ENCODE measurements around the gene KIAA0232.
"Not testable (repeated sequence)": the region's sequence is repeated elsewhere in the genome, so short reads cannot be mapped to it uniquely, and the experiment has no call there.

Gene KIAA0232

DNA sequence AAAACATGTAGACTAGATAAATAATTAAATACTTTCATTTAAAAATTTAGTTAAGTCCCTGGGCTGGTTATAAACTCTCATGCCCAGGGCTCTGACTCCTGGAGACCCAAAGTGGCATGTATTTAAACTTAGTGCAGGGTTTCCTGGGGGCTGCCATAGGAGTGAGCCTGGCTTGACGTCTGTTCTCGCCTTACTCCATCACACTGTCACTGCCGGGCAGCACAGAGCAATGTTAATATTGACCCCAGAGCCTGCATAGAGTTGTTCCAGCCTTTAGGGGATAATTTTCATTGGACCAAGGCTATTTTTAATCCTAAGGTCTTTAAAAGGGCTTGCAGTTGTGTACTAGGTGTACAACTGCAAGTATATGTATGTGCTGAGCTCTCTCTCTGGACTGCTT, 31.2 kb downstream of the KIAA0232 start:
- no peak for DNase-seq

DNA sequence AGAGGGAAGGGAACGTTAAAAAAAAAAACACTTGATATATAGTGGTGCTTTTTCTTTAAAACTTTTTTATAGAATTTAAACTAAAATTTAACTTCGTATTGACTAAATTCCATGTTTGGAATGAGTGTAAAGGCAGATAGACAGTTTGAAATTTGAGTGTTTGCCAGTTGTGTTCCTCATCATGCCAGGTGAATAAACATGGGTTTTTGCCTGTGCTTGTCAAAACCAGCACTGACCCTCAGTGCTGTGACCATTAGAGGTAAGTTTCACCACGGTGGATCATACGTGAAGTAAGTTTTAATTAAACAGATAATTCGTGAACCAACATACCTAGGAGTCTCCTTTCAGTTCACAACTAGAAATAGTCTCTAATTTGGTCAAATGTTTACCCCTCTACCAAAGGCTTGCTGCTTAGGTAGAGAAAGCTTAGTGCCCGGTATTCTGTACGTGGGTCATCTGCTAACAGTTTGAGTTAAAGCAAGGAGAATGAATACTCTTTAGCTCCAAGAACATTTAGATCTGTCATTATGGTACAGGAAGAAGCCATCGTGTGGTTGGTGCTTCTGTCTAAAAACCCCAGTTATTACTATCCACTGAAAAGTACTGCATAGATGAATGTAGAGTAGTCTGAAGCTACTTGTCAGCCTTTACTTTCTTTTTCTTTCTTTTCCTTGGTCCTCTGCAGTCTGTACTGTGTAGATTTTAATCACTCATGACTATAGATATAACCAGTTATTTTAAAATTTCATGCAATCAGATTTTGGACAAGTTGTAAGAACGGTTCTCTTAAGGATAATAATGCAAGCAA, 32.7 kb downstream of the KIAA0232 start:
- DNase-seq: no peak

DNA sequence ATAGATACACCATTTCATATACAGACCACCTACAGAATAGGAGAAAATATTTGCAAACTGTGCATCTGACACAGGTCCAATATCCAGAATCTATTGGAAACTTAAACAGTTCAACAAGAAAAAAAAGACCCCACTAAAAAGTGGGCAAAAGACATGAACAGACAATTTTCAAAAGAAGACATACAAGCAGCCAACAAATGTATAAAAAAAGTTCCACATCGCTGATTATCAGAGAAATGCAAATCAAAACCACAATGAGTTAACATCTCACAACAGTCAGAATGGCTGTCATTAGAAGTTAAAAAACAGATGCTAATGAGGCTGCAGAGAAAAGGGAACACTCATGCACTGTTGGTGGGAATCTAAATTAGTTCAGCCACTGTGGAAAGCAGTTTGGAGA, 36.8 kb downstream of the KIAA0232 start:
- no peak for DNase-seq

DNA sequence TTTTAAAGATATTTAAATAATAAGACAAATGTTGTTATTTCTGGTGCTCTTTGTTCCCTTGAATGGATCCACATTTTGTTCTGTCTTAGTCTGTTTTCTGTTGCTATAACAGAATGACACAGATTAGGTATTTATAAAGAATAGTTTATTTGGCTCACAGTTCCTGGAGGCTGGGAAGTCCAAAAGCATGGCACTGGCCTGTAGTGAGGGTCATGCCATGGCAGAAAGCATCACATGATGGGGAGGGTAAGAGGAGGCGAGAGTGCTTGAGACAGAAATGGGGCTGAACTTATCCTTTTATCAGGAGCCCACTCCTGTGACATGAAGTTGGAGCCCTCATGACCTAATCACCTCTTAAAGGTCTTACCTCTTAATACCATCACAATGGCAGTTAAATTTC, 38.2 kb downstream of the KIAA0232 start:
- DNase-seq: no peak

DNA sequence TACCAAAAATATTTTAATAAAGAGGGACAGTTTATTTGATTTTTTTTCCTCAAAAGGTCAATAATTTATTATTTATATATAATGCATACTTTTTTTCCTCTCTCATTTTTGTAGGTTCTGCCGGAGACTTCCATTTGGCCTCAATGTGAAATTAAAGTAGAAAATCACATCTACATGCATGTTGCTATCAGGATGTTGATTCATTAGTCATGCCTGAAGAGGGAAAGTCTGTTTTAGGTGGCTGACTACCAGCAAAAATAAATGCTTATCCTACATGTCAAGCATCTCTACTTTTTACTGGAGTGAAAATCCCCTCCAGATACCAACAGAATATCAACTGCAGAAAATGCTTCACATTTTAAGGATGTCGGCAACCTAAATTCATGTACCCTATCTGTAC, 41.5 kb downstream of the KIAA0232 start:
- DNase-seq: no peak

DNA sequence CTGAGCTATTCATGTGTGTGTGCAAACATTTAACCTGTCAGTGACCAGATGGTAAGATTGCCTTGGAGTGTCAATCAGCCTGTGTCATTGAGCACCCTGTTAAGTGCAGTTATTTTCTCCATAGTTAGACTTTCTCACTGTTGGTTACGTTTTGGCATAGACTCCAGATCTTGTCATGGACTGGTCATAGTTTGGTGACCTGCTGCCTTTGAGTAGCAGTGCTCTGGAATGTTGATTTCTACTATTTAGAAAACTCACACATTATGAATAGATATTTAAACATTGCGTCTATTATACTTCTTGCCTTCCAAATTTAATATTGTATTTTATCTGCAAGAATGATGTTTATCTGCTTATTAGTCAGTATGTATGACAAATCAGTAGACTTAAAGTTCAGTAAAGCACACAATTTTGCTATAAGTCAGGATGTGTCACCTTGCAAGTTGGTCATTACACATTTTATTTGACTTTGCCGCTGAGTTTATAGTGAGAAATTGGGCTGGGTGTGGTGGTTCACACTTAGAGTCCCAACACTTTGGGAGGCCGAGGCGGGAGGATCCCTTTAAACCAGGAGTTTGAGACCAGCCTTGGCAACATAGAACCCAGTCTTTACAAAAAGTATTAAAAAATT, 42.4 kb downstream of the KIAA0232 start:
- no peak for DNase-seq

DNA sequence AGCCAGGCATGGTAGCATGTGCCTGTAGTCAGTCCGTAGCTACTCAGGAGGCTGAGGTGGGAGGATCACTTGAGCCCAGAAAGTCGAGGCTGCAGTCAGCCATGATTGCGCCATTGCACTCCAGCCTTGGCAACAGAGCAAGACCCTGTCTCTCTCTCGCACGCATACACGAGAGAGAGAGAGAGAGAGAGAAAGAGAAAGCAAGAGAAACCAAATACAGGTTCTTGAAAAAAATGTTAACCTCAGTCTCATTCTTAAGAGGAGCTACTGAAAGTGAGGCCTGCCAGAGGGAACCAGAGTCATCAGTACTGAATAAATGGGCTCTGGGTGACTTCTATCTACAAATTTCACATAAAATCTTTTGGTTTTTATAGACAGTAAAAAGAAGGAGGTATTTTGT, 42.9 kb downstream of the KIAA0232 start:
- DNase-seq: no peak

DNA sequence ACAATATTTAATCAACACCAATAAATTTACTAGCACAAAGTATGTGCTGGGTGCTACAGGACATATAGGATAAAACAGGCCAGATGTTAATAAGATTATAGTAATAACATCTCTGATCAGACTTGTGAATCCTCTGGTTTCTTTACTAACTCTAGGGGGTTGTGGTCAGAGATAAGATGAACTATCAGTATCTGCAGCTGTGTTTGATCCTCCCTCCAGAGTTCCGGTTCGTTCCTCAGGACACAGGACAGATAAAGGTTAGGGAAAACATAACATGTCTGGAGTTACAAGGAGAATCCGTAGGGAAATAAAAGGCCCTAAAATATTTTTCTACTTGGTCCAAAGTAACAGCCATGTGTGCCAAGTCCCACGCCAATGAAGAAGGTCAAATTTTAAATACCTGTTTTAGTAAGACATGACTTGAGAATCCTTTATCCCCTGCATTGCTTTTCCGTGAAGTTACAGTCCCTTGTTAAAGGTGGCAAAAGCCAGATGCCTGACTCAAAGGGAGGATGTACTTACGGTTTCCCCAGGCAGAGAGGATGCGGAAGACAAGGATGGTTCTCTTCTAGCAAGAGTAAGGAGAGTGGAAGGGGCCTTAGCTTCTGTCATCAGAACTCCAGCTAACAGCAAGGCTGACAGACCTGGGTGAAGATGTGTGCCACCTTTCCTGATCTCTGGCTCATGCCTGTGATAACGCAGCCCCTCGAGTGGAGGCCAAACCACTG, 44.4 kb downstream of the KIAA0232 start:
- peak; percentile 77 for DNase-seq

DNA sequence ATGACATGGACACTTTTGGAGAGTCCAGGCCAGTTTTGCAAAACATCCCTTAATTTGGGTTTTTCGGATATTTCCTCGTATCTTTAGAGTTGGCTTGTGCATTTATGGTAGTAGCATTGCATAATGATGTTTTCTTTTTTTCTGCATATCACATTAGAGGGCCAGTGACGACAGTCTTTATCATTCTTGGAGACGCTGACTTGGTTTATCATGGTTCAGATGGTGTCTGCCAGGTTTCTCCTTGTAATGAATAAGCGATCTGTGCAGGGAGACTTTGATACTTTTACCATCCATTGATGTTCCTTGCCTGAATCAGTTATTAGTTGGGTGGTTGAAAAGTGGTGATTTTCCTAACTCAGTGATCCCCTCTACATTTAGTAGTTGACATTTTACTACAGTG, 46.6 kb downstream of the KIAA0232 start:
- DNase-seq: no peak

DNA sequence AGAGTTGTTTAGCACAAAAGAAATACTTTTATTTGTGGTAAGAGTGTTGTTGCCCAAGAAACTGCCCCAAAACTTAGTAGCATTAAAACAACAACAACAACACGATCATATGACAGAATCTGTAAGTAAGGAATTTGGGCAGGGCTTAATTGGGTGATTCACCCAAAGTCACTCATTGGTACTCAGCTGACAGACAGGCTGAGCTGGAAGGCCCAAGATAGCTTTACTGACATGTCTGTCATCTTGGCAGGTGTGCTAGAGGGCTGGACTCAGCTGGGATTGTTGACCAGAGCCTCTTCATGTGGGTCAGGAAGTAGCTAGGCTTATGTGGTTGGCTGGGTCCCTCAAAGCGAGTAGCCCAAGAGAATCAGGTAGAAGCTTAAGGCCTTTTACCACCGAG, 52.3 kb downstream of the KIAA0232 start:
- DNase-seq: no peak

DNA sequence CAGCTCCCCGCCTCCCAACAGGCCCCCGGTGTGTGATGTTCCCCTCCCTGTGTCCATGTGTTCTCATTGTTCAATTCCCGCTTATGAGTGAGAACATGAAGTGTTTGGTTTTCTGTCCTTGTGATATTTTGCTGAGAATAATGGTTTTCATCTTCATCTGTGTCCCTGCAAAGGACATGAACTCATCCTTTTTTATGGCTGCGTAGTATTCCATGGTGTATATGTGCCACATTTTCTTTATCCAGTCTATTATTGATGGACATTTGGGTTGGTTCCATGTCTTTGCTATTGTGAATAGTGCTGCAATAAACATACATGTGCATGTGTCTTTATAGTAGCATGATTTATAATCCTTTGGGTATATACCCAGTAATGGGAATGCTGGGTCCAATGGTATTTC, 53.1 kb downstream of the KIAA0232 start:
- not testable (repeated sequence) for DNase-seq

DNA sequence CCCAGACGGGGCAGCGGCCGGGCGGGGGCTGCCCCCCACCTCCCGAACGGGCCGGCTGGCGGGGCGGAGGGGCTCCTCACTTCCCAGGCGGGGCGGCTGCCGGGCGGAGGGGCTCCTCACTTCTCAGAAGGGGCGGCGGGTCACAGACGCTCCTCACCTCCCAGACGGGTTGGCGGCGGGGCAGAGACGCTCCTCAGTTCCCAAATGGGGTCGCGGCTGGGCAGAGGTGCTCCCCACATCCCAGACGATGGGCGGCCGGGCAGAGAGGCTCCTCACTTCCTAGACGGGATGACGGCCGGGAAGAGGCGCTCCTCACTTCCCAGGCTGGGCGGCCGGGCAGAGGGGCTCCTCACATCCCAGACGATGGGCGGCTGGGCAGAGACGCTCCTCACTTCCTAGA, 54.6 kb downstream of the KIAA0232 start:
- not testable (repeated sequence) for DNase-seq

DNA sequence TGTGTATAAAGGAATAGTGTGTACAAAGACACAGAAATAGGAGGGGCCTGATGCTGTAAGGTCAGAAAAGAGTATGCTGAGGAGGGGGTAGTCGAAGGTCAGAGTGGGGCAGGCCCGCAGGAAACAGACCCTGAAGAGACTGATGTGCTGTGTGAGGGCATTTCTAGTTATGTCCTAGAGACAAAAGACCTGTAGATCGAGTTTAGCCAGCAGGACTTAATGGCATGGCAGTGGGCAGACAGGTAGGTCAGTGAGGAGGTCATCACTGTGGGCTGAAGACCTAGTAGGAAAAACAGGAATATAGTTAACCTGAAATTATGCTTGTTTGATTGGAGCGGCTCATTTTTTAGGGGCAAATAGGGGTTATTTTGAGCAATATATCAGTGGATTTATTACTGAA, 57.1 kb downstream of the KIAA0232 start:
- DNase-seq: no peak

DNA sequence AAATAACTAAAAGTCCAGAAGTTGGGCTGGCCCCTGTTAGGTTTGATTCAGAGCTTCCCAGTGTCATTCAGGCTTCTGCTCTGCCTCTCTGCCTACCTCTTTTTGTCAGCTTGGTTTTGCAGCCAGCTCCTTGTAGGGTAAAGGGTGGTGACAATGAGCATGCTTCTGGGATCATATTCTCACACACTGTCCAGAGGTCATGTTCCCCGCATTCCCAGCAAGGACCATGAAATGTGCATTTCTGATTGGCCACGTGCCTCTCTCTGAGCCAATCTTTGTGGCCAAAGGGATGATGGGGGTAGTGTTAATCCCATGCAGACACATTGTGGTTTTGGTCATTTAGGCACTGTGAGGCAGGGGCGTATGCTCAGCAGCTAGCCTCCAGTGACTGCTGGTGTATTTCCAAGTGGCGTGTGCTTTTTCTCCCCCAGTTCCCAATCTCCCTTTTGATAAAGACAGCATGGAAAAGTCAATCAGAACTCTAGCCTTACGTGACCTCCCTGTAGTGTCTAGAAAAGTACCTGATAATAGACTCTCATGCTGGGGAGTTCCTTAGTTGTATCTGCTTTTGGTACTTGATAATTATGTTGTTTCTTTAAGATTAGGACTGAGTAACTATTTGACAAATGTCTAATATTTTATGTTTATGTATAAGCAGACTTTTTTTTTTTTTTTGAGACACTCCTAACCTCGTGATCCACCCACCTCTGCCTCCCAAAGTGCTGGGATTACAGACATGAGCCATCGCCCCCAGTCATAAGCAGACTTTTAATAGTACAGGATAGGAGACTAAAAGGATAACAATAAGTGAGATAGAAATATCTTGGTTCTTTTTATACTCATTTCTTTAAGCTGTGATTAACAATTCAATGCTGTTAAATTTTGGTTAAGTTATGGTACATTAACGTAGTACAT, 57.8 kb downstream of the KIAA0232 start:
- peak; percentile 57 for DNase-seq

DNA sequence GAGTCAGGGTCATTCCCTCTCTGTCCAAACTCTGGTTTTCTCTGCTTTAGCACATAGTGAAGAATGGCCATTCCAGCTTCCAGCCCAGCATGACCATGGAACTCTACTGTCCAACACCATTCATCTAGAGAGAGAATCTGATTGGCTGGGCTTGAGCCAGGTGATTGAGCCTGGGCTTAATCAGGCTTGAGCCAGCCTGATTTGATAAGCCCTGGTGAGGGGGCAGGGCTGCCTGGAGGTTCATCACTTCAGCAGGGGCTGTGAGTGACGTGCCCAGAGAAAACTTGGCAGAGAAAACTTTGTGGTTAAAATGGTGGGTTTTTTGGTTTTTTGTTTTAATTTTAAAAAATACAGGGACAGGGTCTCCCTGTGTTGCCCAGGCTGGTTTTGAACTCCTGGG, 62.5 kb downstream of the KIAA0232 start:
- DNase-seq: peak; percentile 60

DNA sequence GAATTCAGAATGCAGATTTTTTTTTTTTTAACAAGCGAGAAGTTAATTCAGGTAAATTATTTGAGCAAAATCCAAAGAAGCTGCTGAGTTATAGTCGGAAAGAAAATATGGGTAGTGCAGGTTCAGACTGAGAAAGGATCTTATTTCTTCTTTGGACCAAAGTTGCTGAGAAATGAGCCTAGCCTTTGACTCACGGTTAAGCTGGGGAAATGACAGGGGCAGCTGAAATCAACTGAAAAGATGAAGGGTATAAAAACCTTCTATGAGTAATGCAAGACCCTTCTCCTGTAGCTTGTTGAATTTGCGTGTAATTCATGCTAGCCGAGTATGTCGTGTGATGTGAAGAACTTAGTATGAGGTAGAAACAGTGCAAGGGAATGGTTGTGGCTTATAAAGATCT, 63.0 kb downstream of the KIAA0232 start:
- DNase-seq: no peak

DNA sequence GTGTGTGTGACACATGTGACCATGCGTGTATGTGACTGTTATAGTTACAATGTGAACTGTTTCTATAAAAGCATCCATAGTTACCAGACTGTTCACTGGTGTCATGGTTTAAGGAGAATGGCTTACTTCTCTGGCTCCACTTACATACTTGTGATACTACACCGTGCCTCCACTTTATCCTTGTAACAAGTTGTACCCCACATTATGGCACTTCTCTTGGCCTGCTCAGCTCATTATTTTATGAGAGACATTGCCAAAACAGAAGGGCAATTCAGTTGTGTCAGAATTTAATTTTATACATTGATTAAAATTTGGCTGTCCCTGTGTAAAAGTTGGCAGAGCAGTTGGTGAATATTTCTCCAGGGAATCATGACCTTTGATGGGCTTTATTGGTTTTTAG, 64.7 kb downstream of the KIAA0232 start:
- DNase-seq: no peak

DNA sequence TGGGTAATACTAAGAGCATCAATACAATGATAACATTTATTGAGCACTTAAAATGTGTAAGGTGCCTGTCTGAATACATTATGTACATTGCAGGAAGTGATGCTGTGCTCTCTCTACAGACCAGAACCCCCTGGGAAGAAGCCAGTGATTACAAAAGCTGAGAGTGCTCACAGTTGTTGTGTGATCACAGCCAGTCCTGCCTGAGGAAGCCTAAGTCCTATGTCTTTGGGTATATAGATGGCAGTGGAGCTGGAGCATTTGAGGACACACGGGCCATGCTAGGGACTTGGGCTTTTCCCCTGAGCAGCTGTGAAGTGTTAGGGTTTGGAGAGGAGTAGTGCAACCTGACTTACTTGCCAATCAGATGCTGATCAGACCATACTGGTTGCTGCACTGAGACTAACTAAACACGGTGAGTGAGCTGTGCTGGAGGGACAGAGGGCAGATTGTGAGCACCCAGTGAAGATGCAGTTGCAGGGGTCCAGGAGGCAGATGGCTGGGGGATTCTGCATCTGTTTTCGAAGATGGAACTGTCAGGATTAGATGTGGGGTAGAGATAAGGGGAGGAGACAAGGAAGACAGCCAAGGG, 66.3 kb downstream of the KIAA0232 start:
- no peak for DNase-seq

DNA sequence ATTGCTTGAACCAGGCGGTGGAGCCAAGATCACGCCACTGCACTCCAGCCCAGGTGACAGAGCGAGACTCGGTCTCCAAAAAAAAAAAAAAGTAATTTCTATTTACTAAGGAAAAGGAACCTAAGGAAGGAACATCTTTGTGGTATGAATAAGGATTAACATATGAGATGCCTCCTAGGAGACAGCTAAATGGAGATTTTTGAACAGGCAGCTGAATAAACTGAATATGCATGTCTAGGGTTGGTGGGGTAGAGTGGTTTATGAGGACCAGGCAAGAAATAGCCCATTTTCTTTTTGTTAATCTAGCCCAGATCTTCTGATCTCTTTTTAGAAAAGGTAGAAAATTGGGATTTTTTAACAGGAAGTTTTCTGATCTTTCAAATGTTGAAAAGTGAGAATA, 67.2 kb downstream of the KIAA0232 start:
- no peak for DNase-seq

DNA sequence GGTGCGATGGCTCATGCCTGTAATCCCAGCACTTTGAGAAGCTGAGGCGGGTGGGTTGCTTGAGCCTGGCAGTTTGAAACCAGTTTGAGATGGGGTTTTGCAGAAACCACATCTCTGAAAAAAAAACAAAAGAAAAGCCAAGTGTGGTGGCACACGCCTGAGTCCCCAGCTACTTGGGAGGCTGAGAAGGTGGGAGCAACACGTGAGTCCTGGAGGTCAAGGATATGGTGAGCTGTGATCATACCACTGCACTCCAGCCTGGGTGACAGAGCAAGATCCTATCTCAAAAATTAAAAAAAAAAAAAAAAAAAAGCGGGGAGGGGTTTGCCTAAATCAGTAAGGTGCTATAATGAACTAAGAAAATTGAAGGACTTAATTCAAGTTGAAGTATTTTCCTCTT, 68.9 kb downstream of the KIAA0232 start:
- no peak for DNase-seq

DNA sequence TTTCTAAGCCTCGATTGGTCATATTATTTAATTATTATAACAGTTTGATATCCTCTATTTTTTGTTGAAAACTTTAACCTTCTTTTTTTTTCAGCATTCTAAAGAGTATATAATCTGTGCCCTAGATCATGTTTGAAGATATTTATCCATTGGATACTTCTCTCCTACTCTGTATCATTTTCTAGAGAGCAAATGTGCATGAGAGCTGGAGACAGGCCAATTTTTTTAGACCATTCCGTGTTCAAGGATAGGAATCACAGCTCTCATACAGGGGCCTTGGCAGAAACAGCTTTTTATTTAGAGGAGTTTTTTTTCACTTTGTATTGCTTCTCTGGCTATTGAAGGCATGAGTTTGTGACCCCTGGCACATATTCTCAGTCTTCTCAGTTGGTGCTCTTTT, 69.4 kb downstream of the KIAA0232 start:
- DNase-seq: no peak

DNA sequence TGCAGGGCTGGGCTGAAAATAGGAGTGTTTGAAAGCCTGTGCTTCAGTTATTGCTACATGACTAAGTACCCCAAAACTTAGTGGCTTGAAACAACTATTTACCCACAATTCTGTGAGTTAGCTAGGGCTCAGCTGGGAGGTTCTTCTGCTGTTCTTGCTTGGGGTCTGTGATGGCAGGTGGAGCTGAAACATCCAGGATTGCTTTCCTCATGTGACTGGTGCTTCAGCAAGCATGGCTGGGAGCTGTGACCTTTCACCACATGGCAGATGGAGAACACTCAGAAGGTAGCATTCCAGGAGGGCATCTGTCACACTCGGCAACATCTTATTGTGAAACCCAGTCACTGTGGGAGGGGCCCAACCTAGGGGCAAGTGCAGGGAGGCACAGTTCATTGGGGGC, 70.1 kb downstream of the KIAA0232 start:
- no peak for DNase-seq
